Caco-2 (cell line): ENCODE results near the gene PAPOLB. TPM values are rescaled to one million over a fixed set of nuclear protein-coding genes. Genes with fewer than 3 reads are reported as not detected.

ENCODE experiments used
- BruUV-seq: library from RNA; stranded (reverse); fragments of 400-500 nt; replicated peaks from 2 replicates; lab custom pipeline; 2021; lab: Mats Ljungman, UMichigan
- CTCF ChIA-PET: fragments of 300-600 bp; sonication (Branson Sonifier 250); formaldehyde crosslinking; loops from one replicate; lab custom pipeline; 2022; ENCODE audit warnings: antibody characterized with exemption; lab: Charles Lee
- POLR2A ChIA-PET: fragments of 300-600 bp; sonication (Branson Sonifier 250); formaldehyde crosslinking; loops from one replicate; lab custom pipeline; 2022; ENCODE audit warnings: antibody characterized with exemption; lab: Charles Lee
- DNase-seq, 2 experiments: peaks; one replicate each; pipeline versions ENCODE4 v3.0.0 to v3.0.0-alpha.2; 2020 to 2022
- H3K27me3 ChIP-seq: replicated peaks from 2 replicates; pipeline ENCODE4 v1.6.0; 2011; ENCODE audit warnings: low read length; ENCODE audit not compliant: control insufficient read depth, insufficient read depth
- H3K36me3 ChIP-seq: 2 replicates; pipeline ENCODE4 v1.5.1; 2011; ENCODE audit warnings: low read length; ENCODE audit not compliant: control insufficient read depth, insufficient read depth
- H3K4me1 ChIP-seq: fragments of 250-450 bp; sonication (Bioruptor Pico); 2 replicates; pipeline ENCODE4 v1.5.1; 2020; ENCODE audit warnings: mild to moderate bottlenecking
- H3K4me3 ChIP-seq: 2 replicates; pipeline ENCODE4 v1.5.1; 2011; ENCODE audit warnings: low read depth, mild to moderate bottlenecking, control low read depth, low read length
- H3K9me3 ChIP-seq: fragments of 250-450 bp; sonication (Bioruptor Pico); 2 replicates; pipeline ENCODE4 v1.5.1; 2020; ENCODE audit warnings: mild to moderate bottlenecking, moderate library complexity
- H3K27ac Mint-ChIP-seq: one replicate; pipeline ENCODE4 v1.8.0; 2022; ENCODE audit warnings: mixed read lengths; ENCODE audit not compliant: unreplicated experiment
- H3K27me3 Mint-ChIP-seq: one replicate; pipeline ENCODE4 v1.8.0; 2022; ENCODE audit warnings: mixed read lengths; ENCODE audit not compliant: insufficient read depth, unreplicated experiment
- H3K36me3 Mint-ChIP-seq: one replicate; pipeline ENCODE4 v1.8.0; 2022; ENCODE audit warnings: mild to moderate bottlenecking, mixed read lengths; ENCODE audit not compliant: insufficient read depth, unreplicated experiment
- H3K4me1 Mint-ChIP-seq: one replicate; pipeline ENCODE4 v1.8.0; 2022; ENCODE audit warnings: low read depth, mixed read lengths; ENCODE audit not compliant: unreplicated experiment
- H3K4me3 Mint-ChIP-seq: one replicate; pipeline ENCODE4 v1.8.0; 2022; ENCODE audit warnings: mild to moderate bottlenecking, moderate library complexity, mixed read lengths; ENCODE audit not compliant: unreplicated experiment
- H3K9me3 Mint-ChIP-seq: one replicate; pipeline ENCODE4 v1.8.0; 2022; ENCODE audit warnings: mixed read lengths; ENCODE audit not compliant: unreplicated experiment
- intact Hi-C: fragments of 100-400 bp; cut with micrococcal nuclease; formaldehyde crosslinking; loops from one replicate; pipeline ENCODE4 v1.10.0; 2022; ENCODE audit not compliant: unreplicated experiment
- total RNA-seq: library from RNA; stranded (reverse); gene quantifications from 2 replicates; pipeline ENCODE4 v1.2.3, GENCODE V29; 2022
- TF ChIP-seq, protein P1 (sequence below), 2 experiments: fragments of 200-600 bp in 1 of 2; IDR thresholded peaks; 1 replicate in 1 of 2; 2 replicates in 1 of 2; pipeline versions ENCODE4 v1.5.1 to v1.8.0; 2011 to 2022; ENCODE audit warnings: antibody characterized with exemption in 1 of 2, control low read depth in 1 of 2, inconsistent platforms in 1 of 2, low read depth in 1 of 2, low read length in 1 of 2, mild to moderate bottlenecking in 1 of 2, moderate library complexity in 1 of 2; ENCODE audit not compliant: insufficient read depth in 1 of 2, severe bottlenecking in 1 of 2, unreplicated experiment in 1 of 2

Gene PAPOLB
- total RNA-seq, 1 experiment from 2014 or later = not detected

DNA sequence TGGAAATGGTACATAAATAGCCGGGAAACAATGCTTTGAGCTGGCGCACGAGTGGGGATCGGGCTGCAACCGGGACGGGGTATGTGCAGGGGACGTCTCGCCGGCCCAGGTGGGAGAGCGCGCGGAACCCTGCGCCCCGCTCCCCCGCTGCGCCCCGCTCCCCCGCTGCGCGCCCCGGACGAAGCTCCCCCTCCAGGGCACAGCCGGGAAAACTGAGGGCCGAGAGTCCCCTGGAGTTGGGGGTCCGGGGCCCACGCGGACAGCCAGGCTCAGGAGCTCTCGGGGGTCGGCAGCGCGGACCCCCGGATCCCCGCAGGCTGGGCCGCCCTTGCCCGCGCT, 21.2 kb upstream of the PAPOLB start:
- H3K4me3 Mint-ChIP-seq = peak overlapping the region; percentile 13
- H3K9me3 Mint-ChIP-seq = no peaks in the 10 kb centered on the region
- no peaks in the 10 kb centered on the region for H3K27me3 Mint-ChIP-seq
- no peak for DNase-seq
- H3K36me3 Mint-ChIP-seq = no peaks in the 10 kb centered on the region
- POLR2A ChIA-PET = no interaction called here
- H3K9me3 ChIP-seq = no peaks in the 10 kb centered on the region
- H3K4me1 Mint-ChIP-seq = no peaks in the 10 kb centered on the region
- no peak overlapping the region for H3K4me3 ChIP-seq
- TF ChIP-seq, protein P1, sequence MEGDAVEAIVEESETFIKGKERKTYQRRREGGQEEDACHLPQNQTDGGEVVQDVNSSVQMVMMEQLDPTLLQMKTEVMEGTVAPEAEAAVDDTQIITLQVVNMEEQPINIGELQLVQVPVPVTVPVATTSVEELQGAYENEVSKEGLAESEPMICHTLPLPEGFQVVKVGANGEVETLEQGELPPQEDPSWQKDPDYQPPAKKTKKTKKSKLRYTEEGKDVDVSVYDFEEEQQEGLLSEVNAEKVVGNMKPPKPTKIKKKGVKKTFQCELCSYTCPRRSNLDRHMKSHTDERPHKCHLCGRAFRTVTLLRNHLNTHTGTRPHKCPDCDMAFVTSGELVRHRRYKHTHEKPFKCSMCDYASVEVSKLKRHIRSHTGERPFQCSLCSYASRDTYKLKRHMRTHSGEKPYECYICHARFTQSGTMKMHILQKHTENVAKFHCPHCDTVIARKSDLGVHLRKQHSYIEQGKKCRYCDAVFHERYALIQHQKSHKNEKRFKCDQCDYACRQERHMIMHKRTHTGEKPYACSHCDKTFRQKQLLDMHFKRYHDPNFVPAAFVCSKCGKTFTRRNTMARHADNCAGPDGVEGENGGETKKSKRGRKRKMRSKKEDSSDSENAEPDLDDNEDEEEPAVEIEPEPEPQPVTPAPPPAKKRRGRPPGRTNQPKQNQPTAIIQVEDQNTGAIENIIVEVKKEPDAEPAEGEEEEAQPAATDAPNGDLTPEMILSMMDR (IDR thresholded peaks at IDR 0.05; ENCODE audit: insufficient read depth in 1 of 2, low read depth in 1 of 2, low read length in 1 of 2, severe bottlenecking in 1 of 2, unreplicated experiment in 1 of 2) = no peak
- no peaks in the 10 kb centered on the region for H3K36me3 ChIP-seq
- no peaks in the 10 kb centered on the region for H3K27me3 ChIP-seq
- intact Hi-C loops = no loop called here
- no TSS peak for BruUV-seq
- H3K27ac Mint-ChIP-seq = no peak overlapping the region
- H3K4me1 ChIP-seq = peaks cover 7% of the 10 kb centered on the region; the same call in 1 of the 2 replicates
- CTCF ChIA-PET = no interaction called here

DNA sequence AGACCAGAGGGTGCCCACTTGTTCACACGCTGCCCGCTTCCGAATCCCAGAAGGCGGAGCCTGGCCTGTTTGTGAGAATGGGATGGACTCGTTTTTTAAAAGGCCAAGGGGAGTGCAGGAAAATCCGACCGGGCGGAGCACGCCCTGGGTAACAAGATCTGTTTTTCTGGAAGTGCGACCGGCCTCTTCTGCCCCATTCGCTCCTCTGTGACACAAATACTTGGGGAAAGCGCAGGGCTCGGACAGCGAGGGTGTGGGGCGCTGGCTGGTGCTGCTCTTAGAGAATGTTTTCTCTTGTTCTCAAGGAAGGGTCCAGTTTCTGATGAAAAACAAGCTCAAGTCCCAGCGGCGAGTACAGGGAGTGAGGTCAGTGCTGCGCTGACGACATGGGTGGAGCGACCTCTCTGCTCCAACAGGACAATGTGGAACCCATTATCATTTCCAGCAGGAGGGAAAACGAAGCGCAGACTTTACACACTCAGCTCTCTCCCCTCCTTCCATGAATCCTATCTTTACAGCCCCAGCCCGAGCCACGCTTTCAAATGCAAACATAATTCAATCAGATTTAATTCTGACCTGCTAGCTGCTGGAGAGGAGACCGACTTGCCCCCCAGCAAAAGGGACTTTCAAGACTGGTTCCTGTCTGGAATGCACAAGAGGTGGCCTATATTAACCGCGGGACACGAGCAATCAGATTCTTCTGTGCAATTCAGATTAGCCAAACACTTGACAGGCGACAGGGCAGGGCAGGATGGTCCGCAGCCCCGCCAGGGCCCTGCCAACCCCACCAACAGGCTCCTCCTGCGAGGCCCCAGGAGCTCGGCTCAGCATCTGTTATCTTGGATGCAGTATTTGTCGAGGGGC, 20.6 kb upstream of the PAPOLB start:
- TF ChIP-seq, protein P1 (IDR thresholded peaks at IDR 0.05; ENCODE audit: insufficient read depth in 1 of 2, low read depth in 1 of 2, low read length in 1 of 2, severe bottlenecking in 1 of 2, unreplicated experiment in 1 of 2) = no peak
- H3K27me3 ChIP-seq = no peaks in the 10 kb centered on the region
- POLR2A ChIA-PET = no interaction called here
- Mint-ChIP-seq H3K27ac (no peak overlapping the region), H3K4me3 (peak overlapping the region; percentile 13), H3K4me1 (no peaks in the 10 kb centered on the region), H3K9me3 (no peaks in the 10 kb centered on the region), H3K36me3 (no peaks in the 10 kb centered on the region), H3K27me3 (no peaks in the 10 kb centered on the region)
- CTCF ChIA-PET = no interaction called here
- H3K4me1 ChIP-seq = peaks cover 7% of the 10 kb centered on the region; the same call in 1 of the 2 replicates
- no peak overlapping the region for H3K4me3 ChIP-seq
- no peaks in the 10 kb centered on the region for H3K36me3 ChIP-seq
- BruUV-seq = no TSS peak
- no peak for DNase-seq
- intact Hi-C loops = no loop called here
- H3K9me3 ChIP-seq = no peaks in the 10 kb centered on the region

DNA sequence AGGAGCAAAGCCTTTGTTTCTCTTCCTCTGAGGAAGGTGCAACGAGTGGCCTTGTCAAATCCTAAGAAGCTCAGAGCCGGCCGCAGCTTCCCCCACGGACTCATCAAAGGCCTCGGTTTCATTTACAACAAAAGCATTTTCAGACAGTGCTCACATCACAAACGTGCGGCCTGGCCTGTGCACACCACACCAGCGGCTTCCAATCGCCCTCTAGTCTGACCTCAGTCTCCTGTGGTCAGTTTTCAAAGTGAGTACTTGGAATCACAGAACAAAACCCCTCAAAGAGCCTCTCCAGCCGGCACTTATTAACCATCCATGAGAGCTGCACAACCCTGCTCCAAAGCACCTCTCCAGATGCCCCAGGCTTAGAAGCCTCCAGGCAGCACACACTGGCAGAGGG, 18.4 kb upstream of the PAPOLB start:
- peaks cover 7% of the 10 kb centered on the region; the same call in 1 of the 2 replicates for H3K4me1 ChIP-seq
- Mint-ChIP-seq H3K9me3 (no peaks in the 10 kb centered on the region), H3K27me3 (no peaks in the 10 kb centered on the region), H3K36me3 (no peaks in the 10 kb centered on the region), H3K4me3 (no peak overlapping the region), H3K27ac (no peak overlapping the region), H3K4me1 (no peaks in the 10 kb centered on the region)
- TF ChIP-seq, protein P1 (IDR thresholded peaks at IDR 0.05; ENCODE audit: insufficient read depth in 1 of 2, low read depth in 1 of 2, low read length in 1 of 2, severe bottlenecking in 1 of 2, unreplicated experiment in 1 of 2) = no peak
- no peak for DNase-seq
- ChIA-PET POLR2A (no interaction called here), CTCF (no interaction called here)
- H3K27me3 ChIP-seq = no peaks in the 10 kb centered on the region
- no peaks in the 10 kb centered on the region for H3K36me3 ChIP-seq
- no TSS peak for BruUV-seq
- no peaks in the 10 kb centered on the region for H3K9me3 ChIP-seq
- intact Hi-C loops = no loop called here
- H3K4me3 ChIP-seq = no peak overlapping the region
